ENCODE data around the gene NCBP1.
"Not testable (repeated sequence)": the region's sequence is repeated elsewhere in the genome, so short reads cannot be mapped to it uniquely, and the experiment has no call there.

The NCBP1 gene

GRCh38 chr9:97601228-97601898 is 32.3 kb upstream of the NCBP1 start:
- H3K4me3 ChIP-seq (ENCODE audit: low read length), result no peak overlapping the region
- H3K9ac ChIP-seq (ENCODE audit: low read length), result no peak overlapping the region
- H3K27me3 ChIP-seq (ENCODE audit: control insufficient read depth, insufficient read depth, low read length), result no peaks in the 10 kb centered on the region
- H3K4me1 ChIP-seq (ENCODE audit: control insufficient read depth, insufficient read depth, low read length), result peaks cover 3% of the 10 kb centered on the region
- H3K9me3 ChIP-seq (ENCODE audit: control insufficient read depth, low read length), result no peaks in the 10 kb centered on the region
- peaks cover 7% of the 10 kb centered on the region for H3K36me3 ChIP-seq (ENCODE audit: control insufficient read depth, insufficient read depth, low read length)

GRCh38 chr9:97602430-97602829 is 31.2 kb upstream of the NCBP1 start:
- H3K27me3 ChIP-seq (ENCODE audit: control insufficient read depth, insufficient read depth, low read length), result no peaks in the 10 kb centered on the region
- H3K4me1 ChIP-seq (ENCODE audit: control insufficient read depth, insufficient read depth, low read length), result peaks cover 3% of the 10 kb centered on the region
- peaks cover 7% of the 10 kb centered on the region for H3K36me3 ChIP-seq (ENCODE audit: control insufficient read depth, insufficient read depth, low read length)
- H3K9me3 ChIP-seq (ENCODE audit: control insufficient read depth, low read length), result no peaks in the 10 kb centered on the region
- H3K9ac ChIP-seq (ENCODE audit: low read length), result no peak overlapping the region
- no peak overlapping the region for H3K4me3 ChIP-seq (ENCODE audit: low read length)

GRCh38 chr9:97604901-97605645 is 28.5 kb upstream of the NCBP1 start:
- H3K9ac ChIP-seq (ENCODE audit: low read length), result no peak overlapping the region
- no peaks in the 10 kb centered on the region for H3K27me3 ChIP-seq (ENCODE audit: control insufficient read depth, insufficient read depth, low read length)
- no peaks in the 10 kb centered on the region for H3K9me3 ChIP-seq (ENCODE audit: control insufficient read depth, low read length)
- no peak overlapping the region for H3K4me3 ChIP-seq (ENCODE audit: low read length)
- no peaks in the 10 kb centered on the region for H3K4me1 ChIP-seq (ENCODE audit: control insufficient read depth, insufficient read depth, low read length)
- peaks cover 7% of the 10 kb centered on the region for H3K36me3 ChIP-seq (ENCODE audit: control insufficient read depth, insufficient read depth, low read length)

- Histone ChIP-seq H3K4me3 (ENCODE audit: low read length) (no peak overlapping the region), H3K9ac (ENCODE audit: low read length) (no peak overlapping the region), H3K27me3 (ENCODE audit: control insufficient read depth, insufficient read depth, low read length) (no peaks in the 10 kb centered on the region), H3K4me1 (ENCODE audit: control insufficient read depth, insufficient read depth, low read length) (no peaks in the 10 kb centered on the region), H3K9me3 (ENCODE audit: control insufficient read depth, low read length) (no peaks in the 10 kb centered on the region), H3K36me3 (ENCODE audit: control insufficient read depth, insufficient read depth, low read length) (no peaks in the 10 kb centered on the region)
These were observed 18.1 kb upstream of the NCBP1 start for GRCh38 chr9:97615439-97616072.

GRCh38 chr9:97617939-97618416 is 15.6 kb upstream of the NCBP1 start:
- no peak overlapping the region for H3K9ac ChIP-seq (ENCODE audit: low read length)
- H3K27me3 ChIP-seq (ENCODE audit: control insufficient read depth, insufficient read depth, low read length), result no peaks in the 10 kb centered on the region
- H3K4me1 ChIP-seq (ENCODE audit: control insufficient read depth, insufficient read depth, low read length), result no peaks in the 10 kb centered on the region
- no peaks in the 10 kb centered on the region for H3K36me3 ChIP-seq (ENCODE audit: control insufficient read depth, insufficient read depth, low read length)
- H3K4me3 ChIP-seq (ENCODE audit: low read length), result no peak overlapping the region
- H3K9me3 ChIP-seq (ENCODE audit: control insufficient read depth, low read length), result no peaks in the 10 kb centered on the region

GRCh38 chr9:97620063-97620462 is 13.6 kb upstream of the NCBP1 start:
- not testable (repeated sequence) for H3K9ac ChIP-seq (ENCODE audit: low read length); H3K4me1 ChIP-seq (ENCODE audit: control insufficient read depth, insufficient read depth, low read length); H3K4me3 ChIP-seq (ENCODE audit: low read length); H3K27me3 ChIP-seq (ENCODE audit: control insufficient read depth, insufficient read depth, low read length); H3K9me3 ChIP-seq (ENCODE audit: control insufficient read depth, low read length); H3K36me3 ChIP-seq (ENCODE audit: control insufficient read depth, insufficient read depth, low read length)

- H3K27me3 ChIP-seq (ENCODE audit: control insufficient read depth, insufficient read depth, low read length); H3K4me1 ChIP-seq (ENCODE audit: control insufficient read depth, insufficient read depth, low read length); H3K4me3 ChIP-seq (ENCODE audit: low read length); H3K9me3 ChIP-seq (ENCODE audit: control insufficient read depth, low read length); H3K36me3 ChIP-seq (ENCODE audit: control insufficient read depth, insufficient read depth, low read length); H3K9ac ChIP-seq (ENCODE audit: low read length): not testable (repeated sequence)
These were observed 11.1 kb upstream of the NCBP1 start for GRCh38 chr9:97622483-97622882.

GRCh38 chr9:97623946-97624345 is 9.7 kb upstream of the NCBP1 start:
- Histone ChIP-seq H3K4me1 (ENCODE audit: control insufficient read depth, insufficient read depth, low read length) (peaks cover 9% of the 10 kb centered on the region), H3K9me3 (ENCODE audit: control insufficient read depth, low read length) (no peaks in the 10 kb centered on the region), H3K9ac (ENCODE audit: low read length) (no peak overlapping the region), H3K27me3 (ENCODE audit: control insufficient read depth, insufficient read depth, low read length) (no peaks in the 10 kb centered on the region), H3K4me3 (ENCODE audit: low read length) (no peak overlapping the region), H3K36me3 (ENCODE audit: control insufficient read depth, insufficient read depth, low read length) (no peaks in the 10 kb centered on the region)

- Histone ChIP-seq H3K36me3 (ENCODE audit: control insufficient read depth, insufficient read depth, low read length) (no peaks in the 10 kb centered on the region), H3K9me3 (ENCODE audit: control insufficient read depth, low read length) (no peaks in the 10 kb centered on the region), H3K27me3 (ENCODE audit: control insufficient read depth, insufficient read depth, low read length) (no peaks in the 10 kb centered on the region), H3K4me3 (ENCODE audit: low read length) (no peak overlapping the region), H3K4me1 (ENCODE audit: control insufficient read depth, insufficient read depth, low read length) (peaks cover 9% of the 10 kb centered on the region), H3K9ac (ENCODE audit: low read length) (no peak overlapping the region)
These were observed 8.0 kb upstream of the NCBP1 start for GRCh38 chr9:97625620-97626019.

GRCh38 chr9:97627624-97628023 is 6.0 kb upstream of the NCBP1 start:
- Histone ChIP-seq H3K4me1 (ENCODE audit: control insufficient read depth, insufficient read depth, low read length) (peaks cover 9% of the 10 kb centered on the region), H3K27me3 (ENCODE audit: control insufficient read depth, insufficient read depth, low read length) (no peaks in the 10 kb centered on the region), H3K9ac (ENCODE audit: low read length) (peak overlapping the region; percentile 32), H3K4me3 (ENCODE audit: low read length) (peak overlapping the region; percentile 32), H3K36me3 (ENCODE audit: control insufficient read depth, insufficient read depth, low read length) (no peaks in the 10 kb centered on the region), H3K9me3 (ENCODE audit: control insufficient read depth, low read length) (no peaks in the 10 kb centered on the region)

- Histone ChIP-seq H3K36me3 (ENCODE audit: control insufficient read depth, insufficient read depth, low read length) (no peaks in the 10 kb centered on the region), H3K9ac (ENCODE audit: low read length) (no peak overlapping the region), H3K9me3 (ENCODE audit: control insufficient read depth, low read length) (no peaks in the 10 kb centered on the region), H3K4me3 (ENCODE audit: low read length) (no peak overlapping the region), H3K27me3 (ENCODE audit: control insufficient read depth, insufficient read depth, low read length) (no peaks in the 10 kb centered on the region), H3K4me1 (ENCODE audit: control insufficient read depth, insufficient read depth, low read length) (peaks cover 9% of the 10 kb centered on the region)
These were observed 5.0 kb upstream of the NCBP1 start for GRCh38 chr9:97628668-97629067.

- H3K4me1 ChIP-seq (ENCODE audit: control insufficient read depth, insufficient read depth, low read length), result peaks cover 9% of the 10 kb centered on the region
These were observed 4.5 kb upstream of the NCBP1 start for GRCh38 chr9:97629156-97629555.

More at GRCh38 chr9:97629156-97629555, 4.5 kb upstream of the NCBP1 start:
- Histone ChIP-seq H3K36me3 (ENCODE audit: control insufficient read depth, insufficient read depth, low read length) (no peaks in the 10 kb centered on the region), H3K9me3 (ENCODE audit: control insufficient read depth, low read length) (no peaks in the 10 kb centered on the region), H3K9ac (ENCODE audit: low read length) (no peak overlapping the region), H3K4me3 (ENCODE audit: low read length) (no peak overlapping the region), H3K27me3 (ENCODE audit: control insufficient read depth, insufficient read depth, low read length) (no peaks in the 10 kb centered on the region)

Data from mucosa of stomach (tissue), 1 donor.